Chondrocyte (in vitro differentiated cells): Measurements from ENCODE around the gene VPS13A. TPM values are rescaled to one million over a fixed set of nuclear protein-coding genes. Genes with fewer than 3 reads are reported as not detected.

ENCODE experiments used
- DNase-seq: peaks from one replicate; pipeline ENCODE4 v3.0.0; 2021; ENCODE audit warnings: mixed read lengths, low spot score
- H3K27ac Mint-ChIP-seq: one replicate; pipeline ENCODE4 v1.8.0; 2021; ENCODE audit warnings: mild to moderate bottlenecking, moderate library complexity, mixed read lengths; ENCODE audit not compliant: unreplicated experiment
- H3K27me3 Mint-ChIP-seq: 2 replicates; pipeline ENCODE4 v1.8.0; 2021; ENCODE audit warnings: low read depth, mixed read lengths
- H3K36me3 Mint-ChIP-seq: 2 replicates; pipeline ENCODE4 v1.8.0; 2021; ENCODE audit warnings: low read depth, mixed read lengths
- H3K4me1 Mint-ChIP-seq: 2 replicates; pipeline ENCODE4 v1.8.0; 2021; ENCODE audit warnings: low read depth, mild to moderate bottlenecking, mixed read lengths
- H3K4me3 Mint-ChIP-seq: one replicate; pipeline ENCODE4 v1.8.0; 2021; ENCODE audit warnings: mild to moderate bottlenecking, moderate library complexity, mixed read lengths; ENCODE audit not compliant: unreplicated experiment
- H3K9me3 Mint-ChIP-seq: 2 replicates; pipeline ENCODE4 v1.8.0; 2021; ENCODE audit warnings: low read depth, mixed read lengths
- total RNA-seq: library from RNA; stranded (reverse); gene quantifications from 3 replicates; pipeline ENCODE4 v1.2.1, GENCODE V29; 2021
- TF ChIP-seq, protein P1 (sequence below): fragments of 200-600 bp; sonication (generic); IDR thresholded peaks from 2 replicates; pipeline ENCODE4 v1.5.0; 2021; ENCODE audit warnings: antibody characterized with exemption, mild to moderate bottlenecking, moderate library complexity

The VPS13A gene
- total RNA-seq, 1 donor from 2014 or later: 54.1 TPM

- no peaks in the 10 kb centered on the region for H3K36me3 Mint-ChIP-seq
- H3K4me1 Mint-ChIP-seq: peaks cover 19% of the 10 kb centered on the region
- DNase-seq: no peak
- TF ChIP-seq, protein P1, sequence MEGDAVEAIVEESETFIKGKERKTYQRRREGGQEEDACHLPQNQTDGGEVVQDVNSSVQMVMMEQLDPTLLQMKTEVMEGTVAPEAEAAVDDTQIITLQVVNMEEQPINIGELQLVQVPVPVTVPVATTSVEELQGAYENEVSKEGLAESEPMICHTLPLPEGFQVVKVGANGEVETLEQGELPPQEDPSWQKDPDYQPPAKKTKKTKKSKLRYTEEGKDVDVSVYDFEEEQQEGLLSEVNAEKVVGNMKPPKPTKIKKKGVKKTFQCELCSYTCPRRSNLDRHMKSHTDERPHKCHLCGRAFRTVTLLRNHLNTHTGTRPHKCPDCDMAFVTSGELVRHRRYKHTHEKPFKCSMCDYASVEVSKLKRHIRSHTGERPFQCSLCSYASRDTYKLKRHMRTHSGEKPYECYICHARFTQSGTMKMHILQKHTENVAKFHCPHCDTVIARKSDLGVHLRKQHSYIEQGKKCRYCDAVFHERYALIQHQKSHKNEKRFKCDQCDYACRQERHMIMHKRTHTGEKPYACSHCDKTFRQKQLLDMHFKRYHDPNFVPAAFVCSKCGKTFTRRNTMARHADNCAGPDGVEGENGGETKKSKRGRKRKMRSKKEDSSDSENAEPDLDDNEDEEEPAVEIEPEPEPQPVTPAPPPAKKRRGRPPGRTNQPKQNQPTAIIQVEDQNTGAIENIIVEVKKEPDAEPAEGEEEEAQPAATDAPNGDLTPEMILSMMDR: no peak
- no peak overlapping the region for H3K27ac Mint-ChIP-seq
- H3K4me3 Mint-ChIP-seq: no peak overlapping the region
- H3K9me3 Mint-ChIP-seq: no peaks in the 10 kb centered on the region
- no peaks in the 10 kb centered on the region for H3K27me3 Mint-ChIP-seq
Measured at GRCh38 chr9:77175151-77175550, 2.2 kb upstream of the VPS13A start.

- Mint-ChIP-seq H3K27me3 (no peaks in the 10 kb centered on the region), H3K27ac (no peak overlapping the region), H3K9me3 (no peaks in the 10 kb centered on the region), H3K4me1 (peaks cover 28% of the 10 kb centered on the region), H3K36me3 (no peaks in the 10 kb centered on the region), H3K4me3 (no peak overlapping the region)
- TF ChIP-seq, protein P1: no peak
- no peak for DNase-seq
Measured at GRCh38 chr9:77176106-77176505, 1.2 kb upstream of the VPS13A start.

- H3K27ac Mint-ChIP-seq: peak overlapping the region; percentile 85
- peaks cover 34% of the 10 kb centered on the region for H3K4me1 Mint-ChIP-seq
- no peaks in the 10 kb centered on the region for H3K27me3 Mint-ChIP-seq
- TF ChIP-seq, protein P1: no peak
- DNase-seq: no peak
- no peaks in the 10 kb centered on the region for H3K9me3 Mint-ChIP-seq
- peak overlapping the region; percentile 91 for H3K4me3 Mint-ChIP-seq
- no peaks in the 10 kb centered on the region for H3K36me3 Mint-ChIP-seq
Measured at GRCh38 chr9:77176686-77177142, 620 bp upstream of the VPS13A start.

DNA sequence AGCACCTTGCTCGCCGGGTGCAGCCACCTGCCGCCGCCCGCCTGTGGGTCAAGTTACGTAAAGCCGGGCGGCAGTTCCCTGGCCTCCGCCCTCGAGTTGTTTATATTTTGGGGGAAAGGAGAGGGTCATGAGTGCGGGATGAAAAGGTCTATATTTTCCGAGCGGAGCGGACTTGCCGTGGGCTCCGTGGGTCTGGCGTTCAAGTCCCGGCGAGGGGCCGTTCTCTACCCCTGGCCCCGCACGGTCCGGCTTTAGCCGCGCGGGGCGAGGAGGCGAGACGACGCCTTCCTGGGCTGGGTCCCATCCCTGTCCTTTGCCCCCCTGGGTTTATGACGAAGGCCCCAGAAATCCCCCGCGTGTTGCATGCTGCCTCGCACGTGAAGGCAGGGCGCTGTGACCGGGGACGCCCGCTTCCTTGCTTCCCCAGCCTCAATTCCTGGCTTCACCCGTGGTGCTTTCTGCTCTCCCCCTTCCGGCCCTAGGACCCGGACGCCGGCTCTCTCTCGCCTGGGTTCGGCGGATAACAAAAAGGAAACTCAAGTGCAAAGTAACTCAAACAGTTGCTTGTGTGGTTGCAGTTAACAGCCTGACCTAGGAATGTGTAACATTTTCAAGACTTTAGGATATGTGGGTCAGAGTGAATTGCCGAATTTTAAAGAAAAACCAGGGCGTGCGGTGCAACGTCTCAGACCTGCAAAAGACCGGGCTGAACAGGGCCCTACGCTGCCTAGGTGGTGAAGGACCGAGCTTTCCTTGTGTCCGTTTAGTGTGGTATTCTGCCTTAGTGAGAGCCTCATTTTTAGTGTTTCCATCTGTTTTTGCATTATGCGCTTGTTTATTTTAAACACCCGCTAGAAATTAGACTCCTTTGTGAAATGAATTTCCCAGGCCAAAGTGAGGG is 810 bp downstream of the VPS13A start:
- Mint-ChIP-seq H3K4me1 (peaks cover 43% of the 10 kb centered on the region), H3K9me3 (no peaks in the 10 kb centered on the region), H3K27me3 (no peaks in the 10 kb centered on the region), H3K4me3 (peak overlapping the region; percentile 91), H3K36me3 (no peaks in the 10 kb centered on the region), H3K27ac (peak overlapping the region; percentile 76)
- DNase-seq: no peak
- TF ChIP-seq, protein P1: no peak

DNA sequence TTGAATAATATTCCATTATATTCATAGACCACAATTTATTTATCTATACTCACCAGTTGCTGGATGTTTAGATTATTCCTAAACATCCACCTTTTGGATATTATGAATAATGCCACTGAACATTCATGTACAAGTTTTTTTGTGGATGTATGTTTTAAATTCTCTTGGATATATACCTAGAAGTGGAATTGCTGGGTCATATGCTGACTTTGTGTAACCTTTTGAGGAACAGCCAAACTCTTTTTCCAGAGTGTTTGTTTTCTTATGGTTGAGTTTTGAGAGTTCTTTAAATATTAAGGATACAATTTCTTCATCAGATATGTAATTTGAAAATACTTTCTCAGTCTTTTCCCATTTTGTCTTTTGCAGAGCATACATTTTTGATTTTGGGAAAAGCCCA is 2.7 kb downstream of the VPS13A start:
- Mint-ChIP-seq H3K27me3 (no peaks in the 10 kb centered on the region), H3K27ac (peak overlapping the region; percentile 82), H3K36me3 (no peaks in the 10 kb centered on the region), H3K9me3 (no peaks in the 10 kb centered on the region), H3K4me1 (peaks cover 58% of the 10 kb centered on the region), H3K4me3 (peak overlapping the region; percentile 91)
- no peak for DNase-seq
- TF ChIP-seq, protein P1: no peak
